ENCODE results near the gene LDLRAD2.
"Not testable (repeated sequence)": the region's sequence is repeated elsewhere in the genome, so short reads cannot be mapped to it uniquely, and the experiment has no call there.

DNA sequence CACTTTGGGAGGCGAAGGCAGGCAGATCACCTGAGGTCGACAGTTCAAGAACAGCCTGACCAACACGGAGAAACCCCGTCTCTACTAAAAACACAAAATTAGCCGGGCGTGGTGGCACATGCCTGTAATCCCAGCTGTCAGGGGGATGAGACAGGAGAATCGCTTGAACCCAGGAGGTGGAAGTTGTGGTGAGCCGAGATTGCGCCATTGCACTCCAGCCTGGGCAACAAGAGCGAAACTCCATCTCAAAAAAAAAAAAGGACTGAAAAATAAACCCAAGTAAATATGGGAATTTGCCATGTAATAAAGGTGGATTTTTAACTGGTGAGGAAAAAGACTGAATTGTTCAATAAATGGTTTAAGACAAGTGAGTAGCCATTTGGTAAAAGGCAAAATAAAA lies 40.4 kb upstream of the LDLRAD2 start:
- TF ChIP-seq, protein P1, sequence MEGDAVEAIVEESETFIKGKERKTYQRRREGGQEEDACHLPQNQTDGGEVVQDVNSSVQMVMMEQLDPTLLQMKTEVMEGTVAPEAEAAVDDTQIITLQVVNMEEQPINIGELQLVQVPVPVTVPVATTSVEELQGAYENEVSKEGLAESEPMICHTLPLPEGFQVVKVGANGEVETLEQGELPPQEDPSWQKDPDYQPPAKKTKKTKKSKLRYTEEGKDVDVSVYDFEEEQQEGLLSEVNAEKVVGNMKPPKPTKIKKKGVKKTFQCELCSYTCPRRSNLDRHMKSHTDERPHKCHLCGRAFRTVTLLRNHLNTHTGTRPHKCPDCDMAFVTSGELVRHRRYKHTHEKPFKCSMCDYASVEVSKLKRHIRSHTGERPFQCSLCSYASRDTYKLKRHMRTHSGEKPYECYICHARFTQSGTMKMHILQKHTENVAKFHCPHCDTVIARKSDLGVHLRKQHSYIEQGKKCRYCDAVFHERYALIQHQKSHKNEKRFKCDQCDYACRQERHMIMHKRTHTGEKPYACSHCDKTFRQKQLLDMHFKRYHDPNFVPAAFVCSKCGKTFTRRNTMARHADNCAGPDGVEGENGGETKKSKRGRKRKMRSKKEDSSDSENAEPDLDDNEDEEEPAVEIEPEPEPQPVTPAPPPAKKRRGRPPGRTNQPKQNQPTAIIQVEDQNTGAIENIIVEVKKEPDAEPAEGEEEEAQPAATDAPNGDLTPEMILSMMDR (conservative IDR thresholded peaks at IDR 0.05; ENCODE audit: low read length): not testable (repeated sequence)
- not testable (repeated sequence) for TF ChIP-seq EZH2phosphoT487 (IDR thresholded peaks at IDR 0.05; ENCODE audit: borderline replicate concordance)

Measured in Loucy (cell line).